HG03460 (cell line): ENCODE results near the gene ESAM.
"Not testable (repeated sequence)": the region's sequence is repeated elsewhere in the genome, so short reads cannot be mapped to it uniquely, and the experiment has no call there.

Experiments
- ATAC-seq: cut with Tn5 transposase; IDR thresholded peaks from one replicate; pipeline ENCODE4 v1.9.1; 2021; ENCODE audit not compliant: unreplicated experiment

Gene ESAM

DNA sequence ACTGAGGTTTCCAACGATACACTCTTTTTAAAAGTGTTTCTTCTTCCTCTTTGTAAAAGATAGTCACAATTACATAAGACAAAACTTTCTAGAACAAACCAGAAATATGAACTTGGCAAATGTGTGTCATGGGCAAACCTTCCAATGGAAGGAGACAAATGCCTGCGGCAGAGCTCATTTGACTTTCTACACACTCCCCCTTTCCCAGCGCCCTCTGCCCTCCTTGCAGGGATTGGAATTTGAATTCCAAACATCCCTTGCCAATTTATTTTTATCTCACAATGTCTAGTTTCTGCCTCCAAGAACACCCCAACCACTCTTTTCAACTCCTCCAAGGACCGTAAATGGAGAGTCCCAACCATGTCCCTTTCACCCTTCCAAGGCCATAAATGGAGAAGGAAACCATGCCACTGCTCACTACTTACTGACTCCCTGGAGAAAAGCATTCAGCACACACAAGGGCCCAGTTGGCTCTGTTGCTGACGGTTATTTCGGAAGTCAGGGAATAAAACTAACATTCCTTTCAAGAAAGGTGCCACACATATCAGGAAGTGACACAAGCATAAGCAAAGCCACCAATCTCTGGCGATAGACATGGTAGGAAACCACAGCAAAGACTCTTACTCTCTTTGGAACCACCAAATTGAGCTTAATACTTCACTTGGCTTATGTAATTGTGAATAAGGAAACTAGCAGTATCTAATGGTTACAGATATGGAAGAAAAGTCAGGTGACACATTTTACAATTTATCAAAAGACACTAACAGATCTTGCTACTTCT is 15.0 kb upstream of the ESAM start:
- no peak for ATAC-seq

DNA sequence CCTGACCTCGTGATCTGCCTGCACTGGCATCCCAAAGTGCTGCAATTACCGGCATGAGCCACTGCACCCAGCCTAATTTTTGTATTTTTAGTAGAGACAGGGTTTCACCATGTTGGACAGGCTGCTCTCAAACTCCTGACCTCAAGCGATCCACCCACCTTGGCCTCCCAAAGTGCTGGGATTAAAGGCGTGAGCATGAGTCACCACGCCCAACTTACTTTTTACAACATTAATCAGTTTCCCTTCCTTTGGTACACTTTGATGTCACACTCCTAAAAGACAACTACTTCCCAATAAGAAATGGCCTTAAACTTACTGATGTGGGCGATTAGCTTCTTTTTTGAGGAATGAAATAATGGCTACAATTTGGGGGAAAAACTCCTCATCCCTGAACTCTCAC is 8.9 kb upstream of the ESAM start:
- ATAC-seq = not testable (repeated sequence)

DNA sequence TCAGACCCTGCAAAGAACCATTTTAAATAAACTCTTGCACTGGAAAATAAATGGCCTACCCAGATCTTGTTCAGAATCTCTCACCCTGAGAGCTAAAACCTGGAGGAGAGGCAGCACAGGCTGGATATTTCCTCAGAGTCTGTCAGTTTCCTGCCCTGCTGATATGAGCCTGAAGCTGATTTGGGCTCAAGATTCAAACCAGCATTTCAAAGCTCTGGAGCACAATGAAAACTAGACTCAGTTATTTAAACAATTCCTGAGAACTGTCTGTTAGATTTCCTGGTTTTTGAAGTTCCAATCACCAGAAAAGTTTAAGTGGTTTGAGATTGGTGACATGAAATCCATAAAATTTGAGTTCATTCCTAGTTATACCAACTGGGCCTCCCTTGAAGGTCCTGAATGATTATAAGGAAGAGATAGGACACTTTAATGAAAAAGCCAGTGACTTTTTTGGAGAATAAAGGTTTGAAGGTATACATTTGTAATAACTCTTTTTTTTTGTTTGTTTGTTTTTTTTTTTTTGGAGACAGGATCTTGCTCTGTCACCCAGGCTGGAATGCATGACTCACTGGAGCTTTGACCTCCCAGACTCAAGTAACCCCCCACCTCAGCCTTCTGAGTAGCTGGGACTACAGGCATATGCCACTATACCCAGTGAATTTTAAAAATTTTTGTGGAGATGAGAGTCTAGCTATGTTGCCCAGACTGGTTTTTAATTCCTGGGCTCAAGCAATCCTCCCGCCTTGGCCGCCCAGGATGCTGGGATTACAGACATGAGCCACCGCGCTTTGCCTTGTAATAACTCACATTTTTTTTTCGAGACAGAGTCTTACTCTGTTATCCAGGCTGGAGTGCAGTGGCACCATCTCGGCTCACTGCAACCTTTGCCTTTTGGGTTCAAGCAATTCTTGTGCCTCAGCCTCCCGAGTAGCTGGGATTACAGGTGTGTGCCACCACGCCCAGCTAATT is 8.0 kb upstream of the ESAM start:
- no peak for ATAC-seq

- no peak for ATAC-seq
Observed at GRCh38 chr11:124768914-124769313, 6.8 kb upstream of the ESAM start.

GRCh38 chr11:124766156-124766555 is 4.1 kb upstream of the ESAM start:
- no peak for ATAC-seq

GRCh38 chr11:124763156-124763947 is 1.3 kb upstream of the ESAM start:
- ATAC-seq = no peak

DNA sequence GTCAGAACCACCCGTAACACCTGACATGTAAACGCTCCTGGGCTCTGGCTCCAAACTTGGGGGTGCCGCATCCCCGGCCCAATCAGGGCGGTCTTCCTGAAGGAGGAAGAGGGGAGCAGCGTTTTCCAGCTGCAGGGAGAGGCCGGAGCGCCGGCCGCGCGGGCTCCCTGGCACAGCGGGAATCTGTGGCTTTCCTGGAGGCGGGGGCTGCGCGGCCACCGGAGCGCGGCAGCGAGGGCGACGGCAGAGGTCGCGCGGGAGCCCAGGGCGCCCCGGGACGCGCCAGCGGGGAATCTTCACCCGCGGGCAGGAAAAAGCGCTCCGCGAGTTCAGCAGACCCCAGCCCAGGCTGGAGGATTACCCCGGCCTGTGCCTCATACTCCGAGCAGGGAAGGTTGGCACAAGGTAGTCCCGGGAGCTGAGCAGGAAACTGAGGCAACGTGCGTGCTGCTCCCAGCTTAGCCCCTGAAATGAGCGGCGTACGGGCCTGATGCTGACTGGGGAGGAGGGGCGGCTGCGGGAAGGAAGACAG is 600 bp upstream of the ESAM start:
- ATAC-seq = peak; percentile 10

DNA sequence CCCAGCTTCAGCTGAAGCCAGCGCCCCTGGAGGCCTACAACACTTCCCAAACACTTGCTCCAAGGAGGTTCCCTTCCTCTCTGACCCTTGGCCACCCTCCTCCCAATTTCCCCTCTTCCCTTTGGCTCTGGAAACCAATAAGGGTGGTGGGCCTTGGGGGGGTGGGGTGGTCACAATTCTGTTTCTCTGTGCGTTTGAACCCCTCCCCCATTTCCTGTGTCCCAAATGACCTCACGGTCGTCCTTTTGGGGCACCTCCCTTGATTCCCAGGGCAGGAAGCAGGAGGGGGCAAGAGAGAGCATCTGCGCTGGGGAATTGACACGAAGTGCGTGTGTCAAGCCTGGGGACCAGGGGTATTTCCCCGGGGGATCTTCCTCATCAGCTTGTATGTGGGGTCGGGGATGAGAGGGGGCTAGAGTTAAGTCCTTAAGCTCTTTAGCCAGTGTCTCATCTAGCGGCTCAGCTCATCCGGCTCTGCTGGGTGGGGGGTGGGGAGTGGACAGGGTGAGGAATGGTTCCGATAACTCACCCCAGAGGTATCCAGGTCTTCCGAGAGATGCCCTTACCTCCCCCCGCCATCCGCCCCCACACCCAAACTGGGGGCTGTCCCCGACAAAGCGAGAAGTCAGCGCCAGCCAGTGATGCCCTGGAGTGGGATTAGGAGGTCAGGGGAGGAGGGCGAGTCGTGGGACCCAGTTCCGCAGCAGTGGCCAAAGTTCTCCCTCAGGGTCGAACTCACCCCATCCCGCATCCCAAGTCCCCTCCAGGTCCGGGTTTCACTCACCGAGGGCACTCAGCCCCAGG is 587 bp downstream of the ESAM start:
- ATAC-seq = no peak

DNA sequence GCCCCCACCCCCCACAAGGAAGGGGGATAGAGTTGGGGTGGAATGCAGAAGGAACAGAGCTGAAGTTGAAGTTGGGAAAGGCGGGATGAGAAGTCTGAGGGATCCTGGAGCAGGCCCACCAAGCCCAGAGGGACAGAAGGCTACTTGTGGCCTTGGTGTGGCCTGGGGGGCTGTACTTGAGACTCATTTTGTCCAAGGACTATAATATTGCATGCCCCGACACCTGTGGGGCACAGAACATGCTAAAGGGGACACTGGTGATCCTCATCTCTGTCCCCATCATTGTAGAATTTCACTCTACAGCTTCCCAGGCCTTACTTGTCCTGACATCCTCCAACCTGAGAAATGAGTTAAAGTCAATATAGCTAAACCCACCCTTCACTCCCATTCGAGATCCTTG is 1.3 kb downstream of the ESAM start:
- ATAC-seq = no peak

GRCh38 chr11:124760205-124760652 is 1.9 kb downstream of the ESAM start:
- no peak for ATAC-seq

GRCh38 chr11:124759266-124760204 is 2.6 kb downstream of the ESAM start:
- ATAC-seq = no peak

- peak; percentile 49 for ATAC-seq
Observed at GRCh38 chr11:124758355-124759265, 3.5 kb downstream of the ESAM start.

DNA sequence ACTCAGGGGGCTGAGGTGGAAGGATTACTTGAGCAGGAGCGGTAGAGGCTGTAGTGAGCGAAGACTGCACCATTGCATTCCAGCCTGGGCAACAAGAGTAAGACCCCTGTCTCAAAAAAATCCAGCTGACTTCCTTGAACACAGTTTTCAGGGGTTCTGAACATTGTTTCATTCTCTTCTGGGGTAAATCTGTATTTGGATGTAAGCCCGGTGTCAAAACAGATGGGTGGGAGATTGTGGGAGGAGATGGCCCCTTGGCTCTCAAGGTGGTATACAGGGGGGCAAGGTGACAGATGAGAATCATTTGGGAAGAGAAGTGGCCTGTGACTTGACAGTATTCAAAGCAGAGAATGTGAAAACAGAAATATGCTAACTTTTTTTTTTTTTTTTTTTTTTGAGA is 4.8 kb downstream of the ESAM start:
- no peak for ATAC-seq

GRCh38 chr11:124756753-124757227 is 5.3 kb downstream of the ESAM start:
- no peak for ATAC-seq

GRCh38 chr11:124756033-124756752 is 5.9 kb downstream of the ESAM start:
- ATAC-seq = no peak

GRCh38 chr11:124754710-124755109 is 7.4 kb downstream of the ESAM start:
- no peak for ATAC-seq

DNA sequence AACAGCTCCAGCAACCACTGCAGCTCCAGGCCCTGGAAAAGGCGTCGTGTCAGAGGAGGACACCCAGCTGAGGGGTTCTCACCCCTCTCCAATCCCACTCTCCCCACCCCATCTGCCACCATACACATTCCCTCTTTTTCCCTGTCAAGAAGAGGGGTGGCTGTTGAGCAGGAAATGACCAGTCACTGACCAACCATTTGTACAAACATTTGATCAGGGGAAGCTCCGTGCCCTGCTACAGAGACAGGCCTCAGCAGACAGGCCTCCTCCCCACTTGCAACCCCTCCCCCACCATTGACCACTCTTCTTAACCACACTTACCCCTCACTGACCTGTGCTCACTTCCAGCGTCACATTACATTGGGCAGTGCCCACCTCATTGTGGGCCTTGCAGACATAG is 7.8 kb downstream of the ESAM start:
- ATAC-seq = no peak
